K562 (cell line): Measurements from ENCODE around the gene ITGB6.

Source experiments
- AFF4 ChIP-seq: sonication (generic); formaldehyde crosslinking; IDR thresholded peaks from 2 replicates; pipeline ENCODE4 v1.8.0; 2023; ENCODE audit warnings: mild to moderate bottlenecking, missing genetic modification reagents
- ATF1 ChIP-seq, 2 experiments: fragments of 450-650 bp in 1 of 2; IDR thresholded peaks; 2 replicates each; pipeline ENCODE4 v1.6.1; 2016; ENCODE audit warnings: missing compliant biosample characterization in 1 of 2, missing genetic modification characterization in 1 of 2
- BHLHE40 ChIP-seq: IDR thresholded peaks from 2 replicates; pipeline ENCODE4 v1.6.1; 2011; ENCODE audit warnings: low read length, improper control_type of control experiment
- CTCF ChIP-seq, 3 experiments: IDR thresholded peaks in 2 of 3; conservative IDR thresholded peaks in 1 of 3; 2 replicates each; pipeline ENCODE4 v1.5.1; 2011 to 2012; ENCODE audit warnings: low read length in 3 of 3, mild to moderate bottlenecking in 3 of 3, control low read depth in 2 of 3, improper control_type of control experiment in 1 of 3, inconsistent platforms in 1 of 3, low read depth in 1 of 3, mixed read lengths in 1 of 3, moderate library complexity in 1 of 3; ENCODE audit not compliant: insufficient read depth in 2 of 3
- EP300 ChIP-seq: IDR thresholded peaks from 2 replicates; pipeline ENCODE4 v1.6.1; 2012; ENCODE audit warnings: low read length, improper control_type of control experiment
- RBM25 ChIP-seq: fragments of 200-400 bp; formaldehyde crosslinking; IDR thresholded peaks from 2 replicates; pipeline ENCODE4 v1.6.1; 2018; ENCODE audit warnings: low read length, low read depth, moderate library complexity; ENCODE audit not compliant: severe bottlenecking
- ZNF586 ChIP-seq: fragments of 450-650 bp; formaldehyde crosslinking; conservative IDR thresholded peaks from 2 replicates; pipeline ENCODE4 v1.4.0; 2020; ENCODE audit warnings: mild to moderate bottlenecking, moderate library complexity

GRCh38 chr2:160054984-160055725 is 144.9 kb downstream of the ITGB6 start:
- TF ChIP-seq ZNF586 (CRISPR knock-in tag) = no peak
- TF ChIP-seq RBM25 = no peak
- TF ChIP-seq BHLHE40 = no peak
- no peak for TF ChIP-seq ATF1 (CRISPR knock-in tag; IDR thresholded peaks at IDR 0.05)
- no peak for TF ChIP-seq ATF1 (tag; IDR thresholded peaks at IDR 0.05)
- TF ChIP-seq CTCF (IDR thresholded peaks at IDR 0.05 in 2 of 3, conservative IDR thresholded peaks at IDR 0.05 in 1 of 3; ENCODE audit: insufficient read depth in 2 of 3, low read depth in 1 of 3, low read length in 3 of 3) = no peak
- TF ChIP-seq EP300 = no peak
- TF ChIP-seq AFF4 = no peak
